SK-N-SH (cell line): ENCODE measurements around the gene OPCML. TPM values are rescaled to one million over a fixed set of nuclear protein-coding genes. Genes with fewer than 3 reads are reported as not detected.

Source experiments
- CTCF ChIA-PET: fragments of 300-600, 350-600 bp; formaldehyde crosslinking; extraction: SDS; loops from one replicate; lab custom pipeline; 2021; lab: Yijun Ruan, JAX
- POLR2A ChIA-PET: fragments of 350-600 bp; sonication (Branson Sonifier 250); formaldehyde crosslinking; extraction: SDS; loops from one replicate; lab custom pipeline; 2020; ENCODE audit warnings: antibody characterized with exemption, inconsistent platforms; lab: Yijun Ruan, JAX
- DNase-seq: peaks from one replicate; pipeline ENCODE4 v3.0.0; 2012
- H2AFZ ChIP-seq: fragments of 200-600 bp; sonication (generic); 2 replicates; pipeline ENCODE4 v1.8.1; 2016; ENCODE audit warnings: antibody characterized with exemption, mild to moderate bottlenecking, low read depth
- H3F3A ChIP-seq: fragments of 200-600 bp; sonication (generic); replicated peaks from 2 replicates; pipeline ENCODE3; 2016; ENCODE audit warnings: antibody characterized with exemption, mild to moderate bottlenecking; ENCODE audit not compliant: insufficient read depth
- H3K27ac ChIP-seq, 2 experiments: fragments of 200-500 bp in 1 of 2; fragments of 200-600 bp in 1 of 2; sonication (Bioruptor generic) in 1 of 2; sonication (generic), shearing (Covaris generic) in 1 of 2; 2 replicates each; pipeline versions ENCODE4 v1.5.1 to v1.6.1; 2014 to 2016; ENCODE audit warnings: low read depth in 2 of 2, inconsistent platforms in 1 of 2, low read length in 1 of 2, mild to moderate bottlenecking in 1 of 2, mixed read lengths in 1 of 2
- H3K27me3 ChIP-seq: fragments of 200-600 bp; sonication (generic), shearing (Covaris generic); 2 replicates; pipeline ENCODE4 v1.6.1; 2016; ENCODE audit warnings: mixed run types; ENCODE audit not compliant: insufficient read depth
- H3K36me3 ChIP-seq, 2 experiments: fragments of 200-500 bp in 1 of 2; fragments of 200-600 bp in 1 of 2; sonication (Bioruptor generic) in 1 of 2; sonication (generic) in 1 of 2; replicated peaks in 1 of 2; 2 replicates each; pipeline versions ENCODE3 to v1.5.1; 2014 to 2016; ENCODE audit warnings: low read length in 1 of 2, mild to moderate bottlenecking in 1 of 2; ENCODE audit not compliant: insufficient read depth in 2 of 2, control insufficient read depth in 1 of 2
- H3K4me1 ChIP-seq, 2 experiments: fragments of 200-500 bp in 1 of 2; fragments of 200-600 bp in 1 of 2; sonication (Bioruptor generic) in 1 of 2; sonication (generic), shearing (Covaris generic) in 1 of 2; 2 replicates each; pipeline versions ENCODE4 v1.5.1 to v1.6.1; 2014 to 2016; ENCODE audit warnings: low read depth in 1 of 2, low read length in 1 of 2, mixed run types in 1 of 2; ENCODE audit not compliant: insufficient read depth in 2 of 2, control insufficient read depth in 1 of 2
- H3K4me2 ChIP-seq: fragments of 200-600 bp; sonication (generic), shearing (Covaris generic); 2 replicates; pipeline ENCODE4 v1.6.1; 2017; ENCODE audit warnings: mixed run types
- H3K4me3 ChIP-seq, 2 experiments: fragments of 200-500 bp in 1 of 2; fragments of 200-600 bp in 1 of 2; sonication (Bioruptor generic) in 1 of 2; sonication (generic), shearing (Covaris generic) in 1 of 2; 2 replicates each; pipeline versions ENCODE4 v1.5.1 to v1.8.1; 2014 to 2016; ENCODE audit warnings: low read depth in 2 of 2, inconsistent platforms in 1 of 2, low read length in 1 of 2, mild to moderate bottlenecking in 1 of 2, mixed read lengths in 1 of 2, moderate library complexity in 1 of 2
- H3K79me2 ChIP-seq: fragments of 200-600 bp; sonication (generic); 2 replicates; pipeline ENCODE4 v1.8.1; 2017; ENCODE audit warnings: mild to moderate bottlenecking; ENCODE audit not compliant: insufficient read depth
- H3K9ac ChIP-seq: fragments of 200-600 bp; sonication (generic); 2 replicates; pipeline ENCODE4 v1.6.1; 2017; ENCODE audit warnings: mixed run types
- H3K9me2 ChIP-seq: fragments of 200-600 bp; sonication (generic); 2 replicates; pipeline ENCODE4 v1.6.1; 2017; ENCODE audit warnings: mixed run types
- H3K9me3 ChIP-seq: fragments of 200-600 bp; sonication (generic); 2 replicates; pipeline ENCODE4 v1.6.1; 2017; ENCODE audit warnings: mixed run types, mild to moderate bottlenecking, moderate library complexity
- H4K20me1 ChIP-seq: fragments of 200-600 bp; sonication (generic); 2 replicates; pipeline ENCODE4 v1.6.1; 2017; ENCODE audit warnings: mild to moderate bottlenecking, mixed run types; ENCODE audit not compliant: insufficient read depth
- CHD2 ChIP-seq: fragments of 150-350 bp; IDR thresholded peaks from 2 replicates; pipeline ENCODE4 v1.6.1; 2018; ENCODE audit warnings: low read length; ENCODE audit not compliant: partially characterized antibody
- ELF1 ChIP-seq: IDR thresholded peaks from 2 replicates; pipeline ENCODE4 v1.4.0; 2012
- FOSL2 ChIP-seq: IDR thresholded peaks from 2 replicates; pipeline ENCODE4 v1.4.0; 2012; ENCODE audit warnings: low read depth, mild to moderate bottlenecking, moderate library complexity, borderline replicate concordance
- GATA2 ChIP-seq: sonication (generic); formaldehyde crosslinking; IDR thresholded peaks from 2 replicates; pipeline ENCODE4 v1.5.0; 2020; ENCODE audit warnings: mild to moderate bottlenecking, missing genetic modification reagents
- JUND ChIP-seq: IDR thresholded peaks from 2 replicates; pipeline ENCODE4 v1.4.0; 2012
- MAX ChIP-seq: IDR thresholded peaks from 2 replicates; pipeline ENCODE4 v1.4.0; 2012; ENCODE audit warnings: low read depth
- MEF2A ChIP-seq: IDR thresholded peaks from 2 replicates; pipeline ENCODE4 v1.4.0; 2012; ENCODE audit warnings: low read depth, borderline replicate concordance
- MXI1 ChIP-seq: IDR thresholded peaks from 2 replicates; pipeline ENCODE4 v1.6.1; 2012; ENCODE audit warnings: mild to moderate bottlenecking, low read depth, low read length, improper control_type of control experiment
- NRF1 ChIP-seq: IDR thresholded peaks from 2 replicates; pipeline ENCODE4 v1.6.1; 2012; ENCODE audit warnings: low read depth, mild to moderate bottlenecking, low read length
- PBX3 ChIP-seq: IDR thresholded peaks from 2 replicates; pipeline ENCODE4; 2012
- POLR2AphosphoS5 ChIP-seq: IDR thresholded peaks from 2 replicates; pipeline ENCODE4 v1.6.1; 2012; ENCODE audit warnings: low read depth, low read length
- RAD21 ChIP-seq: IDR thresholded peaks from 2 replicates; pipeline ENCODE4 v1.6.1; 2012; ENCODE audit warnings: mild to moderate bottlenecking, low read length
- REST ChIP-seq: IDR thresholded peaks from 2 replicates; pipeline ENCODE4 v1.6.1; 2012; ENCODE audit warnings: mild to moderate bottlenecking, low read depth, low read length, moderate library complexity
- RFX5 ChIP-seq: IDR thresholded peaks from 2 replicates; pipeline ENCODE4 v1.6.1; 2012; ENCODE audit warnings: mild to moderate bottlenecking, improper control_type of control experiment, low read length
- SMC3 ChIP-seq: IDR thresholded peaks from 2 replicates; pipeline ENCODE4 v1.6.1; 2012; ENCODE audit warnings: low read depth, low read length, improper control_type of control experiment
- TEAD4 ChIP-seq: IDR thresholded peaks from 2 replicates; pipeline ENCODE4 v1.4.0; 2012; ENCODE audit warnings: mild to moderate bottlenecking, borderline replicate concordance; ENCODE audit not compliant: insufficient read depth
- USF2 ChIP-seq: fragments of 150-350 bp; IDR thresholded peaks from 2 replicates; pipeline ENCODE4 v1.6.1; 2017; ENCODE audit warnings: antibody characterized with exemption, low read length, low read depth, borderline replicate concordance
- YY1 ChIP-seq: IDR thresholded peaks from 2 replicates; pipeline ENCODE4 v1.4.0; 2012; ENCODE audit warnings: low read depth, mild to moderate bottlenecking
- WGBS: methylation state at CpG from one replicate; pipeline ENCODE4 v1.1.6; 2017; ENCODE audit warnings: low lambda C conversion rate; 5-methylcytosine and 5-hydroxymethylcytosine counted together
- polyA plus RNA-seq, 3 experiments: library from polyadenylated mRNA; depleted of rRNA; stranded (reverse); fragments of >200 nt; gene quantifications; 2 replicates each; pipeline ENCODE4 v1.2.3, GENCODE V29; 2012

Gene OPCML
- polyA plus RNA-seq, 1 of the 3 experiments (the other 2 are of a cell fraction): not detected

GRCh38 chr11:132809070-132809469 is 723.2 kb downstream of the OPCML start:
- Histone ChIP-seq H3K36me3 (no peaks in the 10 kb centered on the region), H3K9me3 (no peaks in the 10 kb centered on the region), H3K4me3 (no peak overlapping the region), H4K20me1 (no peaks in the 10 kb centered on the region), H3F3A (no peaks in the 10 kb centered on the region), H2AFZ (no peak overlapping the region), H3K4me2 (no peak overlapping the region), H3K27ac (no peak overlapping the region), H3K9me2 (no peaks in the 10 kb centered on the region), H3K4me1 (no peaks in the 10 kb centered on the region), H3K79me2 (no peaks in the 10 kb centered on the region), H3K9ac (no peak overlapping the region)
- ChIA-PET POLR2A (no interaction called here), CTCF (interaction anchor here (1.2 kb wide), 1 partner anchor 132 kb away, joined by 5 read pairs; no protein-coding TSS in a partner anchor)
- DNase-seq: no peak
- WGBS: 50% methylated on average over 6 of the region's 6 CpGs
- TF ChIP-seq MAX (no peak), GATA2 (CRISPR knock-in tag) (no peak), REST (no peak), FOSL2 (no peak), ELF1 (no peak), USF2 (no peak), MEF2A (no peak), TEAD4 (no peak), NRF1 (no peak), PBX3 (no peak), CHD2 (no peak), JUND (no peak), YY1 (no peak)
- TF ChIP-seq, all 33 proteins: peak for 0
- no peaks in the 10 kb centered on the region for H3K27me3 ChIP-seq

GRCh38 chr11:132804258-132804657 is 728.0 kb downstream of the OPCML start:
- Histone ChIP-seq H3K36me3 (no peaks in the 10 kb centered on the region), H3K9me3 (no peaks in the 10 kb centered on the region), H3K4me3 (no peak overlapping the region), H3K4me1 (no peaks in the 10 kb centered on the region), H3K27me3 (no peaks in the 10 kb centered on the region), H3K79me2 (no peaks in the 10 kb centered on the region), H2AFZ (no peak overlapping the region), H3K4me2 (no peak overlapping the region), H3K9me2 (no peaks in the 10 kb centered on the region), H3K9ac (no peak overlapping the region), H3K27ac (no peak overlapping the region)
- DNase-seq: no peak
- 42% methylated on average over 4 of the region's 4 CpGs for WGBS
- ChIA-PET CTCF (interaction anchor here (0.6 kb wide), 1 partner anchor 66 kb away, joined by 3 read pairs; no protein-coding TSS in a partner anchor), POLR2A (no interaction called here)
- TF ChIP-seq PBX3 (no peak), MXI1 (no peak), REST (no peak), RFX5 (no peak), TEAD4 (no peak), SMC3 (no peak), RAD21 (no peak), POLR2AphosphoS5 (no peak), YY1 (no peak)
- TF ChIP-seq, all 33 proteins: peak for 0
- no peaks in the 10 kb centered on the region for H4K20me1 ChIP-seq
- no peaks in the 10 kb centered on the region for H3F3A ChIP-seq
